Caco-2 (cell line): Measurements from ENCODE around the gene WDR76. TPM values are rescaled to one million over a fixed set of nuclear protein-coding genes. Genes with fewer than 3 reads are reported as not detected.

Experiments used
- Bru-seq: library from RNA; stranded (reverse); fragments of 400-500 nt; gene quantifications from one replicate; lab custom pipeline; 2021; lab: Mats Ljungman, UMichigan
- BruChase-seq, 2 experiments: library from RNA; stranded (reverse); fragments of 400-500 nt; gene quantifications; one replicate each; lab custom pipeline; 2021; lab: Mats Ljungman, UMichigan
- BruUV-seq: library from RNA; stranded (reverse); fragments of 400-500 nt; replicated peaks from 2 replicates; lab custom pipeline; 2021; lab: Mats Ljungman, UMichigan
- CTCF ChIA-PET: fragments of 300-600 bp; sonication (Branson Sonifier 250); formaldehyde crosslinking; loops from one replicate; lab custom pipeline; 2022; ENCODE audit warnings: antibody characterized with exemption; lab: Charles Lee
- POLR2A ChIA-PET: fragments of 300-600 bp; sonication (Branson Sonifier 250); formaldehyde crosslinking; loops from one replicate; lab custom pipeline; 2022; ENCODE audit warnings: antibody characterized with exemption; lab: Charles Lee
- DNase-seq, 2 experiments: peaks; one replicate each; pipeline versions ENCODE4 v3.0.0 to v3.0.0-alpha.2; 2020 to 2022
- H3K27me3 ChIP-seq: replicated peaks from 2 replicates; pipeline ENCODE4 v1.6.0; 2011; ENCODE audit warnings: low read length; ENCODE audit not compliant: control insufficient read depth, insufficient read depth
- H3K36me3 ChIP-seq: 2 replicates; pipeline ENCODE4 v1.5.1; 2011; ENCODE audit warnings: low read length; ENCODE audit not compliant: control insufficient read depth, insufficient read depth
- H3K4me1 ChIP-seq: fragments of 250-450 bp; sonication (Bioruptor Pico); 2 replicates; pipeline ENCODE4 v1.5.1; 2020; ENCODE audit warnings: mild to moderate bottlenecking
- H3K4me3 ChIP-seq: 2 replicates; pipeline ENCODE4 v1.5.1; 2011; ENCODE audit warnings: low read depth, mild to moderate bottlenecking, control low read depth, low read length
- H3K9me3 ChIP-seq: fragments of 250-450 bp; sonication (Bioruptor Pico); 2 replicates; pipeline ENCODE4 v1.5.1; 2020; ENCODE audit warnings: mild to moderate bottlenecking, moderate library complexity
- H3K27ac Mint-ChIP-seq: one replicate; pipeline ENCODE4 v1.8.0; 2022; ENCODE audit warnings: mixed read lengths; ENCODE audit not compliant: unreplicated experiment
- H3K27me3 Mint-ChIP-seq: one replicate; pipeline ENCODE4 v1.8.0; 2022; ENCODE audit warnings: mixed read lengths; ENCODE audit not compliant: insufficient read depth, unreplicated experiment
- H3K36me3 Mint-ChIP-seq: one replicate; pipeline ENCODE4 v1.8.0; 2022; ENCODE audit warnings: mild to moderate bottlenecking, mixed read lengths; ENCODE audit not compliant: insufficient read depth, unreplicated experiment
- H3K4me1 Mint-ChIP-seq: one replicate; pipeline ENCODE4 v1.8.0; 2022; ENCODE audit warnings: low read depth, mixed read lengths; ENCODE audit not compliant: unreplicated experiment
- H3K4me3 Mint-ChIP-seq: one replicate; pipeline ENCODE4 v1.8.0; 2022; ENCODE audit warnings: mild to moderate bottlenecking, moderate library complexity, mixed read lengths; ENCODE audit not compliant: unreplicated experiment
- H3K9me3 Mint-ChIP-seq: one replicate; pipeline ENCODE4 v1.8.0; 2022; ENCODE audit warnings: mixed read lengths; ENCODE audit not compliant: unreplicated experiment
- CTCF ChIP-seq, 2 experiments: fragments of 200-600 bp in 1 of 2; IDR thresholded peaks; 1 replicate in 1 of 2; 2 replicates in 1 of 2; pipeline versions ENCODE4 v1.5.1 to v1.8.0; 2011 to 2022; ENCODE audit warnings: antibody characterized with exemption in 1 of 2, control low read depth in 1 of 2, inconsistent platforms in 1 of 2, low read depth in 1 of 2, low read length in 1 of 2, mild to moderate bottlenecking in 1 of 2, moderate library complexity in 1 of 2; ENCODE audit not compliant: insufficient read depth in 1 of 2, severe bottlenecking in 1 of 2, unreplicated experiment in 1 of 2
- intact Hi-C: fragments of 100-400 bp; cut with micrococcal nuclease; formaldehyde crosslinking; loops from one replicate; pipeline ENCODE4 v1.10.0; 2022; ENCODE audit not compliant: unreplicated experiment
- long read RNA-seq: library from polyadenylated mRNA; stranded (forward); transcript quantifications from one replicate; pipeline ENCODE4 v2.0.0, GENCODE V29; 2022
- total RNA-seq: library from RNA; stranded (reverse); gene quantifications from 2 replicates; pipeline ENCODE4 v1.2.3, GENCODE V29; 2022

Gene WDR76
- 25.3 and 26.9 TPM in 2 replicates for total RNA-seq
- percentile 73 among the genes with signal in this experiment for Bru-seq, nascent RNA
- percentile 80 among the genes with signal in this experiment for BruChase-seq, experiment 1, labeled RNA remaining after a 2-hour chase
- percentile 78 among the genes with signal in this experiment for BruChase-seq, experiment 2, labeled RNA remaining after a 6-hour chase
- long read RNA-seq, transcript WDR76-201 (13 exons, 3,978 nt), result major isoform, 21 of 31 reads
- long read RNA-seq, partial matches to known transcripts, result 2 of 31 reads
- long read RNA-seq, other reads (novel, unspliced or antisense), result 4 of 31 reads

- H3K9me3 Mint-ChIP-seq, result no peaks in the 10 kb centered on the region
- H3K4me3 Mint-ChIP-seq, result peak within 1 kb of the TSS; percentile 92
- ChIA-PET POLR2A (no interaction called here), CTCF (no interaction called here)
- peaks cover 13% of the 10 kb centered on the region for H3K4me1 Mint-ChIP-seq
- intact Hi-C loops, result no loop called here
- TF ChIP-seq CTCF (IDR thresholded peaks at IDR 0.05; ENCODE audit: insufficient read depth in 1 of 2, low read depth in 1 of 2, low read length in 1 of 2, severe bottlenecking in 1 of 2, unreplicated experiment in 1 of 2), result no peak
- Histone ChIP-seq H3K36me3 (no peaks in the 10 kb centered on the region), H3K4me3 (peak within 1 kb of the TSS; percentile 59), H3K9me3 (no peaks in the 10 kb centered on the region), H3K4me1 (0 out of 2 replicates have a peak, but pooled peaks cover 6% of the 10 kb centered on the region), H3K27me3 (no peaks in the 10 kb centered on the region)
- H3K27me3 Mint-ChIP-seq, result no peaks in the 10 kb centered on the region
- peaks cover 35% of the 10 kb centered on the region for H3K36me3 Mint-ChIP-seq
- peak within 1 kb of the TSS; percentile 87 for H3K27ac Mint-ChIP-seq
- BruUV-seq, result no TSS peak
- DNase-seq, result peak; percentile 85 to 86
Measured at GRCh38 chr15:43826508-43827341, at the start of gene WDR76. Gene WDR76 (plus strand): TSS chr15:43827002. CDS start chr15:43827033, 31 bp downstream.

- Histone ChIP-seq H3K4me1 (no peaks in the 10 kb centered on the region), H3K9me3 (no peaks in the 10 kb centered on the region), H3K36me3 (peaks cover 1% of the 10 kb centered on the region; the same call in 1 of the 2 replicates), H3K27me3 (no peaks in the 10 kb centered on the region), H3K4me3 (no peak overlapping the region)
- DNase-seq, result no peak
- TF ChIP-seq CTCF (IDR thresholded peaks at IDR 0.05; ENCODE audit: insufficient read depth in 1 of 2, low read depth in 1 of 2, low read length in 1 of 2, severe bottlenecking in 1 of 2, unreplicated experiment in 1 of 2), result no peak
- peak overlapping the region; percentile 37 for H3K4me3 Mint-ChIP-seq
- intact Hi-C loops, result no loop called here
- CTCF ChIA-PET, result no interaction called here
- peaks cover 26% of the 10 kb centered on the region for H3K36me3 Mint-ChIP-seq
- H3K27me3 Mint-ChIP-seq, result no peaks in the 10 kb centered on the region
- no peaks in the 10 kb centered on the region for H3K4me1 Mint-ChIP-seq
- POLR2A ChIA-PET, result no interaction called here
- H3K9me3 Mint-ChIP-seq, result no peaks in the 10 kb centered on the region
- no TSS peak for BruUV-seq
- no peak overlapping the region for H3K27ac Mint-ChIP-seq
Measured at GRCh38 chr15:43777267-43777914, 49.4 kb upstream of the WDR76 start.

- H3K36me3 ChIP-seq, result no peaks in the 10 kb centered on the region
Measured at GRCh38 chr15:43779016-43779415, 47.8 kb upstream of the WDR76 start.

More at GRCh38 chr15:43779016-43779415, 47.8 kb upstream of the WDR76 start:
- H3K4me1 Mint-ChIP-seq, result no peaks in the 10 kb centered on the region
- intact Hi-C loops, result no loop called here
- TF ChIP-seq CTCF (IDR thresholded peaks at IDR 0.05; ENCODE audit: insufficient read depth in 1 of 2, low read depth in 1 of 2, low read length in 1 of 2, severe bottlenecking in 1 of 2, unreplicated experiment in 1 of 2), result no peak
- Histone ChIP-seq H3K4me1 (no peaks in the 10 kb centered on the region), H3K9me3 (no peaks in the 10 kb centered on the region), H3K4me3 (no peak overlapping the region), H3K27me3 (no peaks in the 10 kb centered on the region)
- POLR2A ChIA-PET, result no interaction called here
- no peaks in the 10 kb centered on the region for H3K27me3 Mint-ChIP-seq
- no TSS peak for BruUV-seq
- peaks cover 14% of the 10 kb centered on the region for H3K36me3 Mint-ChIP-seq
- DNase-seq, result no peak
- H3K9me3 Mint-ChIP-seq, result no peaks in the 10 kb centered on the region
- H3K27ac Mint-ChIP-seq, result no peak overlapping the region
- H3K4me3 Mint-ChIP-seq, result no peak overlapping the region
- CTCF ChIA-PET, result no interaction called here
